Measurements from ENCODE around the gene EDN2.

- TF ChIP-seq CTCF (IDR thresholded peaks at IDR 0.05; ENCODE audit: poor library complexity, severe bottlenecking): no peak
- TF ChIP-seq EZH2 (IDR thresholded peaks at IDR 0.05; ENCODE audit: borderline replicate concordance, insufficient read depth, low read length, poor library complexity, severe bottlenecking): no peak
- TF ChIP-seq EP300 (conservative IDR thresholded peaks at IDR 0.05; ENCODE audit: poor library complexity, severe bottlenecking): no peak
- TF ChIP-seq MXI1 (conservative IDR thresholded peaks at IDR 0.05; ENCODE audit: poor library complexity, severe bottlenecking): no peak
- no peak for TF ChIP-seq RAD21 (conservative IDR thresholded peaks at IDR 0.05)
- no peak for TF ChIP-seq REST (IDR thresholded peaks at IDR 0.05; ENCODE audit: borderline replicate concordance)
- TF ChIP-seq POLR2AphosphoS5 (IDR thresholded peaks at IDR 0.05): no peak
Measured at GRCh38 chr1:41483001-41483850, 1.3 kb downstream of the EDN2 start.
